Measurements from ENCODE around the gene GCSAM. TPM values are rescaled to one million over a fixed set of nuclear protein-coding genes. Genes with fewer than 3 reads are reported as not detected.

Gene GCSAM, protein sequence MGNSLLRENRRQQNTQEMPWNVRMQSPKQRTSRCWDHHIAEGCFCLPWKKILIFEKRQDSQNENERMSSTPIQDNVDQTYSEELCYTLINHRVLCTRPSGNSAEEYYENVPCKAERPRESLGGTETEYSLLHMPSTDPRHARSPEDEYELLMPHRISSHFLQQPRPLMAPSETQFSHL
- polyA plus RNA-seq (2012; rRNA removed) = not detected in 2 replicates
- not detected in 2 replicates for polyA plus RNA-seq (2012; cell fraction: cytosol; rRNA removed)
- polyA plus RNA-seq (2012; cell fraction: nucleus; rRNA removed) = not detected in 2 replicates

DNA sequence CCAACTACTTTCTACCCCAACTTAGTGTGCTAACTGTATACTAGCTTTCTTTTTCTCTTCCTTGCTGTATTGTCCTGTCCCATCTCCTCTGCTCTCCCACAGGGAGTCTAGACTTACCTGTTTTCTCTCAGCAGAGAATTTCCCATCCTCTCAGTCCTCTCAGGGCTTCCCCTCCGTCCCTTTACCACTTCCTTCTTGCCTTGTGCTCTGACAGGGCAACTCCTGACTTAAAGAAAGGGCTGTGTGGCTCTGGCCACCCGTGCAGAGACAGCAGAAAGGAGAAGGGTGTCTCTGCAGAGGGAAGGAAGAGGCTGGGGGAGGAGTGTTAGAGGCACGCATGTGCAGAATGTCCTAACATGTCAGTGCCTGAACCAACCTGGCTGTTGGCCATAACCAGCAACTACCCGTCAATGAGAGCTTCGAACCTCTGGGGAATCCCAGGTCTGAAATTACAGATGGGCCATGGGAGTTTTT, at the start of gene GCSAM:
GCSAM (minus strand) TSS at position 274 of the 474 bp plus-strand sequence; CDS start at position 146, 128 bp downstream.
- no peak within 1 kb of the TSS for H3K9ac ChIP-seq
- peaks cover 0 to 1% of the 10 kb centered on the region in 2 experiments for H3K36me3 ChIP-seq (replicated peaks in 1 of 2; ENCODE audit: control insufficient read depth in 1 of 2, insufficient read depth in 2 of 2, low read length in 1 of 2)
- no peak within 1 kb of the TSS for H2AFZ ChIP-seq (ENCODE audit: low read depth)
- DNase-seq = no peak
- 78% methylated on average over 5 of the region's 5 CpGs for WGBS (ENCODE audit: low lambda C conversion rate)
- no peaks in the 10 kb centered on the region for H3K9me3 ChIP-seq
- H3K4me2 ChIP-seq = no peak within 1 kb of the TSS
- no peaks in the 10 kb centered on the region for H3K9me2 ChIP-seq
- ChIA-PET POLR2A (no interaction called here), CTCF (interaction anchor here (1.0 to 1.5 kb wide), 2 partner anchors 161 to 387 kb away, joined by 3 read pairs; partner anchors contain the start of gene SLC9C1)
- TF ChIP-seq ELF1 (IDR thresholded peaks at IDR 0.05) = no peak
- TF ChIP-seq, protein P1, sequence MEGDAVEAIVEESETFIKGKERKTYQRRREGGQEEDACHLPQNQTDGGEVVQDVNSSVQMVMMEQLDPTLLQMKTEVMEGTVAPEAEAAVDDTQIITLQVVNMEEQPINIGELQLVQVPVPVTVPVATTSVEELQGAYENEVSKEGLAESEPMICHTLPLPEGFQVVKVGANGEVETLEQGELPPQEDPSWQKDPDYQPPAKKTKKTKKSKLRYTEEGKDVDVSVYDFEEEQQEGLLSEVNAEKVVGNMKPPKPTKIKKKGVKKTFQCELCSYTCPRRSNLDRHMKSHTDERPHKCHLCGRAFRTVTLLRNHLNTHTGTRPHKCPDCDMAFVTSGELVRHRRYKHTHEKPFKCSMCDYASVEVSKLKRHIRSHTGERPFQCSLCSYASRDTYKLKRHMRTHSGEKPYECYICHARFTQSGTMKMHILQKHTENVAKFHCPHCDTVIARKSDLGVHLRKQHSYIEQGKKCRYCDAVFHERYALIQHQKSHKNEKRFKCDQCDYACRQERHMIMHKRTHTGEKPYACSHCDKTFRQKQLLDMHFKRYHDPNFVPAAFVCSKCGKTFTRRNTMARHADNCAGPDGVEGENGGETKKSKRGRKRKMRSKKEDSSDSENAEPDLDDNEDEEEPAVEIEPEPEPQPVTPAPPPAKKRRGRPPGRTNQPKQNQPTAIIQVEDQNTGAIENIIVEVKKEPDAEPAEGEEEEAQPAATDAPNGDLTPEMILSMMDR (IDR thresholded peaks at IDR 0.05) = no peak
- no peak for TF ChIP-seq CHD2 (IDR thresholded peaks at IDR 0.05; ENCODE audit: low read length, partially characterized antibody)
- no peak for TF ChIP-seq SMC3 (IDR thresholded peaks at IDR 0.05; ENCODE audit: low read depth, low read length)
- TF ChIP-seq, protein P2, sequence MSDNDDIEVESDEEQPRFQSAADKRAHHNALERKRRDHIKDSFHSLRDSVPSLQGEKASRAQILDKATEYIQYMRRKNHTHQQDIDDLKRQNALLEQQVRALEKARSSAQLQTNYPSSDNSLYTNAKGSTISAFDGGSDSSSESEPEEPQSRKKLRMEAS (IDR thresholded peaks at IDR 0.05; ENCODE audit: low read depth) = no peak
- TF ChIP-seq POLR2AphosphoS5 (IDR thresholded peaks at IDR 0.05; ENCODE audit: low read depth, low read length) = no peak
- TF ChIP-seq REST (IDR thresholded peaks at IDR 0.05; ENCODE audit: low read depth, low read length) = no peak
- no peak for TF ChIP-seq FOXJ3 (CRISPR knock-in tag; IDR thresholded peaks at IDR 0.05)
- no peak for TF ChIP-seq MEF2A (IDR thresholded peaks at IDR 0.05; ENCODE audit: borderline replicate concordance, low read depth)
- no peak for TF ChIP-seq RAD21 (IDR thresholded peaks at IDR 0.05; ENCODE audit: low read length)
- no peak for TF ChIP-seq TEAD4 (IDR thresholded peaks at IDR 0.05; ENCODE audit: borderline replicate concordance, insufficient read depth)
- TF ChIP-seq, protein P3, sequence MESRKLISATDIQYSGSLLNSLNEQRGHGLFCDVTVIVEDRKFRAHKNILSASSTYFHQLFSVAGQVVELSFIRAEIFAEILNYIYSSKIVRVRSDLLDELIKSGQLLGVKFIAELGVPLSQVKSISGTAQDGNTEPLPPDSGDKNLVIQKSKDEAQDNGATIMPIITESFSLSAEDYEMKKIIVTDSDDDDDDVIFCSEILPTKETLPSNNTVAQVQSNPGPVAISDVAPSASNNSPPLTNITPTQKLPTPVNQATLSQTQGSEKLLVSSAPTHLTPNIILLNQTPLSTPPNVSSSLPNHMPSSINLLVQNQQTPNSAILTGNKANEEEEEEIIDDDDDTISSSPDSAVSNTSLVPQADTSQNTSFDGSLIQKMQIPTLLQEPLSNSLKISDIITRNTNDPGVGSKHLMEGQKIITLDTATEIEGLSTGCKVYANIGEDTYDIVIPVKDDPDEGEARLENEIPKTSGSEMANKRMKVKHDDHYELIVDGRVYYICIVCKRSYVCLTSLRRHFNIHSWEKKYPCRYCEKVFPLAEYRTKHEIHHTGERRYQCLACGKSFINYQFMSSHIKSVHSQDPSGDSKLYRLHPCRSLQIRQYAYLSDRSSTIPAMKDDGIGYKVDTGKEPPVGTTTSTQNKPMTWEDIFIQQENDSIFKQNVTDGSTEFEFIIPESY (IDR thresholded peaks at IDR 0.05; ENCODE audit: borderline replicate concordance, low read depth) = no peak
- TF ChIP-seq FOSL2 (IDR thresholded peaks at IDR 0.05; ENCODE audit: borderline replicate concordance, low read depth) = no peak
- no peak for TF ChIP-seq NRF1 (IDR thresholded peaks at IDR 0.05; ENCODE audit: low read depth, low read length)
- TF ChIP-seq NFIC (IDR thresholded peaks at IDR 0.05; ENCODE audit: borderline replicate concordance) = no peak
- no peak for TF ChIP-seq PBX3 (IDR thresholded peaks at IDR 0.05)
- TF ChIP-seq GATA2 (CRISPR knock-in tag; IDR thresholded peaks at IDR 0.05) = no peak
- TF ChIP-seq RCOR1 (IDR thresholded peaks at IDR 0.05; ENCODE audit: low read length) = no peak
- TF ChIP-seq YY1 (IDR thresholded peaks at IDR 0.05; ENCODE audit: low read depth) = no peak
- no peak for TF ChIP-seq EP300 (IDR thresholded peaks at IDR 0.05; ENCODE audit: borderline replicate concordance in 1 of 2, low read depth in 1 of 2, low read length in 1 of 2)
- no peaks in the 10 kb centered on the region for H3F3A ChIP-seq (replicated peaks; ENCODE audit: insufficient read depth)
- no peaks in the 10 kb centered on the region for H3K27me3 ChIP-seq (ENCODE audit: insufficient read depth)
- no peak within 1 kb of the TSS for H3K4me3 ChIP-seq (ENCODE audit: low read depth in 2 of 2, low read length in 1 of 2)
- no peaks in the 10 kb centered on the region for H3K79me2 ChIP-seq (ENCODE audit: insufficient read depth)
- no peaks in the 10 kb centered on the region for H4K20me1 ChIP-seq (ENCODE audit: insufficient read depth)
- no peak within 1 kb of the TSS for H3K27ac ChIP-seq (ENCODE audit: low read depth in 2 of 2, low read length in 1 of 2)
- peaks cover 0 to 4% of the 10 kb centered on the region in 2 experiments; a peak in 2 of 4 replicates for H3K4me1 ChIP-seq (ENCODE audit: control insufficient read depth in 1 of 2, insufficient read depth in 2 of 2, low read depth in 1 of 2, low read length in 1 of 2)

Measured in SK-N-SH (cell line).